ENCODE measurements around the gene LIMA1. TPM values are rescaled to one million over a fixed set of nuclear protein-coding genes. Genes with fewer than 3 reads are reported as not detected.

LIMA1 gene
- total RNA-seq, 1 experiment from 2014 or later, result 39.5 TPM

DNA sequence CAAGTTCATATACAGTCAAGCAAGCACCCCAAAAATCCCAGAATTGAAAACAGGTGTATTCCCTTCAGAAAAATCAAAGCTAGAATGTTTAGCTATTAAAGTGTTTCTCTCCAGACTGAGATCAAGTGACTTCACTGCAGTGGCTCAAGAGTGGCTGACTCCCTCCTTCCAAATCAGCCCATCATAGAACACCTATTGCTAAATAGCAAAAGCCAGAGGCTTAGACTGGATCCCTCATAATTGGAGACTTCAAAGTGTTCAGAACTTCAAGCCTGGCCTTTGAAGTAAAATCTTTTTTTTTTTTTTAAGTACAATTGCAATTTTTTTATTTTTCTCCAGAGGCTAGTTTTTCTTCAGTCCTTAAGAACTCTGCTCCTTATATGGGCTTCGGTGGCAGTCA, 66.1 kb downstream of the LIMA1 start:
- Histone ChIP-seq H3K9ac (ENCODE audit: low read length) (no peak overlapping the region), H3K4me1 (ENCODE audit: low read length) (peaks cover 43% of the 10 kb centered on the region)

DNA sequence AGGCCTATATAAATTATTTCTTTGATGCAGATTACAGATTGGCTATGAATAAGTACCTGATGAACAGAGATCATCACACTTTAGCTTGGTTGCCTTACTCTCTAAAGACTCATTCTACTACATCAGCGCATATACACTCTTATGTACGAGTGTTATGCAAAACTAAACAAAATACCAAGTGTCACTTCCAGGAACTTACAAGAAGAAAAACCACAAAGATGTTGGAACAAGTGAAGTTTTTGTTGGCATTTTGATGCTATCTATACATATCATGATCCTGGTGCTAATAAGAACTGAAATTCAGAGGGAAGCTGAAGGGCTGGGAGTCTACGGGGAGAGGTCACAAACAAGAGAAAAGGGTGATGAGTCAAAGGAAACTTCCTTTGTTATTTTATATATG, 68.3 kb downstream of the LIMA1 start:
- Histone ChIP-seq H3K4me2 (ENCODE audit: low read depth, low read length, poor library complexity, severe bottlenecking) (peak overlapping the region; percentile 2), H3K79me2 (ENCODE audit: low read length) (peaks cover 86% of the 10 kb centered on the region)

More for the DNA sequence above, 66.1 kb downstream of the LIMA1 start:
- no peaks in the 10 kb centered on the region for H3K9me2 ChIP-seq (replicated peaks; ENCODE audit: insufficient read depth, low read length)
- peak overlapping the region; percentile 4 for H3K4me2 ChIP-seq (ENCODE audit: low read depth, low read length, poor library complexity, severe bottlenecking)
- H3K36me3 ChIP-seq (ENCODE audit: insufficient read depth, low read length), result peaks cover 12% of the 10 kb centered on the region; the same call in 1 of the 2 replicates
- no peaks in the 10 kb centered on the region for H3K9me3 ChIP-seq (ENCODE audit: low read length)
- H4K20me1 ChIP-seq (ENCODE audit: insufficient read depth, low read depth, low read length), result no peaks in the 10 kb centered on the region
- H3K27ac ChIP-seq (ENCODE audit: low read length), result no peak overlapping the region
- no peaks in the 10 kb centered on the region for H3K27me3 ChIP-seq (ENCODE audit: low read length)
- peaks cover 88% of the 10 kb centered on the region for H3K79me2 ChIP-seq (ENCODE audit: low read length)
- no peak overlapping the region for H3K4me3 ChIP-seq (ENCODE audit: low read length)
- peak; percentile 49 for DNase-seq
- no peak overlapping the region for H2AFZ ChIP-seq (ENCODE audit: low read length)

DNA sequence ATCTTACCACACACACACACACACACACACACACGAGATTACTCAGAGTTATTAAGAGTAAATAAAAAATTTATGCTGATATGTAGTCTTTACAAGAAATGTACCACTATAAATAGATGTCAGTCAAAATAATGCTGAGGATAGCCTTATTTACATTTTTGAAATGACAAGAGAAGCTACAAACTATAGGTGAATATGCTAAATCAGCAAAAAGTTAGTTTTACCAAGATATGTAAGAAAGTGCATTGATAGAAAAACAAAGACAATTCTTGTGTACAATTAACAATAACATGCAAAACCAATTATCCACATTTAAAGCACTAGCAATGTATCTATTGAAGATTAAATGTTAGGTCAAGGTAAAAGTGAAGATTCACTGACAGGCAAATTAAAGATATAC, 69.3 kb downstream of the LIMA1 start:
- Histone ChIP-seq H3K27ac (ENCODE audit: low read length) (no peak overlapping the region), H3K79me2 (ENCODE audit: low read length) (peaks cover 83% of the 10 kb centered on the region), H3K36me3 (ENCODE audit: insufficient read depth, low read length) (peaks cover 14% of the 10 kb centered on the region; the same call in 1 of the 2 replicates), H3K27me3 (ENCODE audit: low read length) (no peaks in the 10 kb centered on the region), H4K20me1 (ENCODE audit: insufficient read depth, low read depth, low read length) (no peaks in the 10 kb centered on the region), H3K9me2 (replicated peaks; ENCODE audit: insufficient read depth, low read length) (no peaks in the 10 kb centered on the region), H3K9ac (ENCODE audit: low read length) (no peak overlapping the region), H3K4me1 (ENCODE audit: low read length) (peaks cover 25% of the 10 kb centered on the region), H3K4me2 (ENCODE audit: low read depth, low read length, poor library complexity, severe bottlenecking) (peak overlapping the region; percentile 19), H3K9me3 (ENCODE audit: low read length) (no peaks in the 10 kb centered on the region), H3K4me3 (ENCODE audit: low read length) (no peak overlapping the region), H2AFZ (ENCODE audit: low read length) (no peak overlapping the region)
- no peak for DNase-seq

More for the DNA sequence above, 68.3 kb downstream of the LIMA1 start:
- no peak for DNase-seq
- Histone ChIP-seq H3K9me3 (ENCODE audit: low read length) (no peaks in the 10 kb centered on the region), H3K9me2 (replicated peaks; ENCODE audit: insufficient read depth, low read length) (no peaks in the 10 kb centered on the region), H3K27ac (ENCODE audit: low read length) (no peak overlapping the region), H3K9ac (ENCODE audit: low read length) (no peak overlapping the region), H4K20me1 (ENCODE audit: insufficient read depth, low read depth, low read length) (no peaks in the 10 kb centered on the region), H3K27me3 (ENCODE audit: low read length) (no peaks in the 10 kb centered on the region), H3K36me3 (ENCODE audit: insufficient read depth, low read length) (peaks cover 19% of the 10 kb centered on the region; the same call in 1 of the 2 replicates), H3K4me3 (ENCODE audit: low read length) (no peak overlapping the region), H2AFZ (ENCODE audit: low read length) (no peak overlapping the region), H3K4me1 (ENCODE audit: low read length) (peaks cover 29% of the 10 kb centered on the region)

DNA sequence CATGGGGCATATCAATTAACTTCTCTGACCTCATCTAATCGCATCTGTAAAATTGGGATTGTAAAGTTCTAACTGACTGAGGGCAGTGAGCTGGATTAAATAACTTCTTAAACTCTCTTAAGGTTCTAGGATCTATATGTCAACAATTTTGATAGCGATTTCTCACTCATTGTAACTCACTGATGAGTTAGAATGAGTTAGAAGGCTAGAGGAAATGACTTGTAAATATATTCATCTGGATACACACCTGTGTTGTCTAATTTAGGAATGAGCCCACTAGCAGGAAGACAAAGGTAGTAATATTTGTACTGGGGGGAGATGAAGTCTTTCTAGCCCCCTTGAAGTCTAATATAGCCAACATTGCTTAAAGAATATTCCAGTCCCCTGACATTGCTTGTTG, 69.9 kb downstream of the LIMA1 start:
- Histone ChIP-seq H3K4me3 (ENCODE audit: low read length) (no peak overlapping the region), H3K9ac (ENCODE audit: low read length) (no peak overlapping the region), H3K9me2 (replicated peaks; ENCODE audit: insufficient read depth, low read length) (no peaks in the 10 kb centered on the region), H3K4me1 (ENCODE audit: low read length) (peaks cover 25% of the 10 kb centered on the region), H3K36me3 (ENCODE audit: insufficient read depth, low read length) (peaks cover 10% of the 10 kb centered on the region; the same call in 1 of the 2 replicates), H2AFZ (ENCODE audit: low read length) (no peak overlapping the region), H3K27me3 (ENCODE audit: low read length) (no peaks in the 10 kb centered on the region), H3K4me2 (ENCODE audit: low read depth, low read length, poor library complexity, severe bottlenecking) (peak overlapping the region; percentile 19), H3K27ac (ENCODE audit: low read length) (no peak overlapping the region), H3K9me3 (ENCODE audit: low read length) (no peaks in the 10 kb centered on the region), H4K20me1 (ENCODE audit: insufficient read depth, low read depth, low read length) (no peaks in the 10 kb centered on the region), H3K79me2 (ENCODE audit: low read length) (peaks cover 79% of the 10 kb centered on the region)
- DNase-seq, result no peak

DNA sequence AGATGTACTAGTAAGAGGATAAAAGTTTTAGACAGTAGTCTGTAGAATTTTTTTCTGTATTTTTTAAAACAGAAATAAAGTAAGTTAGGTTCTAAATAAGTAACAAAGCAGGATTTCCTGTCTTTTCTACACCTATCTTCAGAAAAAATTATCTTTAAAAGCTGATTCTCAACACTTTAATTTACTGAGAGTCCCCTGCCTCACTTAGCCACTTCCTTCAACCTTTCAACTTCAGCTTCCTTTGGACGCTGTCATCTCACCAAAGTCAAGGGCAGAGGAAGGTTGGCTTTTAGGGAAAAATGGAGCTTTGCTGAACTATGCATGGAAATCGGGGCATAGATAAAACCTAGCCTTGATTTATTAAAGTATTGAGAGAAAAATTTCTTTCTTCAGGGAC, 71.3 kb downstream of the LIMA1 start:
- Histone ChIP-seq H2AFZ (ENCODE audit: low read length) (no peak overlapping the region), H3K9me2 (replicated peaks; ENCODE audit: insufficient read depth, low read length) (no peaks in the 10 kb centered on the region), H3K9me3 (ENCODE audit: low read length) (no peaks in the 10 kb centered on the region), H3K9ac (ENCODE audit: low read length) (no peak overlapping the region), H3K27ac (ENCODE audit: low read length) (0 out of 2 replicates have a peak overlapping the region, but pooled peaks have one; percentile 3), H3K27me3 (ENCODE audit: low read length) (no peaks in the 10 kb centered on the region), H3K36me3 (ENCODE audit: insufficient read depth, low read length) (peaks cover 10% of the 10 kb centered on the region; the same call in 1 of the 2 replicates), H3K4me3 (ENCODE audit: low read length) (no peak overlapping the region), H3K79me2 (ENCODE audit: low read length) (peaks cover 79% of the 10 kb centered on the region), H3K4me2 (ENCODE audit: low read depth, low read length, poor library complexity, severe bottlenecking) (no peak overlapping the region), H4K20me1 (ENCODE audit: insufficient read depth, low read depth, low read length) (no peaks in the 10 kb centered on the region), H3K4me1 (ENCODE audit: low read length) (peaks cover 25% of the 10 kb centered on the region)
- DNase-seq, result no peak

DNA sequence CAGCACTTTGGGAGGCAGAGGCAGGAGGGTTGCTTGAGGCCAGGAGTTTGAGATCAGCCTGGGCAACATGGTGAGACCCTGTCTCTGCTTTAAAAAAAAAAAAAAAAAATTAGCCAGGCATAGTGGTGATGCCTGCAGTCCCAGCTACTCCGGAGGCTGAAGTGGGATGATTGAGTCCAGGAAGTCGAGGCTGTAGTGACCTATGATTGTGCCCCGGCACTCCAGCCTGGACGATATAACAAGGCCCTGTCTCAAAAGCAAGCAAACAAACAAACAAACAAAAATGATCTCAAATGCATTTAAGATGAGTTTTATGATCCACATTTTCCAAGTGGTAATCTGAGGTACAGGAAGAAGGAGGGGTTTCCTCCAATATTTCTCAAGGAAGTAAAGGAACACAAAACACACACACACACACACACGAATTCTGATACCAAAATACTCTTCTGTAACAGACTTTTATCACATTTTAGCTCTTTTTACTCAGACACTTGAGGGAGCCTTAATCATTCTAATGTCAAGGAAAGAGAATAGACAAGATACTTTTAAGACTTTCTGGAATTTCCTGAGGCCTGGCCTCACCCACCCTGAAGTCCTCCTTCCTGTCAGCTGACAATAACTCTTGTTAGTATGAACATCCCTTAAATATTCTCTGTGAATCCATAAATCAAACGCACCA, 71.8 kb downstream of the LIMA1 start:
- no peaks in the 10 kb centered on the region for H4K20me1 ChIP-seq (ENCODE audit: insufficient read depth, low read depth, low read length)
- no peak overlapping the region for H3K9ac ChIP-seq (ENCODE audit: low read length)
- no peak for DNase-seq
- no peaks in the 10 kb centered on the region for H3K9me3 ChIP-seq (ENCODE audit: low read length)
- peaks cover 75% of the 10 kb centered on the region for H3K79me2 ChIP-seq (ENCODE audit: low read length)
- H3K4me2 ChIP-seq (ENCODE audit: low read depth, low read length, poor library complexity, severe bottlenecking), result no peak overlapping the region
- H3K9me2 ChIP-seq (replicated peaks; ENCODE audit: insufficient read depth, low read length), result no peaks in the 10 kb centered on the region
- no peak overlapping the region for H3K4me3 ChIP-seq (ENCODE audit: low read length)
- H3K27me3 ChIP-seq (ENCODE audit: low read length), result no peaks in the 10 kb centered on the region
- no peak overlapping the region for H2AFZ ChIP-seq (ENCODE audit: low read length)
- peaks cover 25% of the 10 kb centered on the region for H3K4me1 ChIP-seq (ENCODE audit: low read length)
- peaks cover 10% of the 10 kb centered on the region; the same call in 1 of the 2 replicates for H3K36me3 ChIP-seq (ENCODE audit: insufficient read depth, low read length)
- 0 out of 2 replicates have a peak overlapping the region, but pooled peaks have one; percentile 3 for H3K27ac ChIP-seq (ENCODE audit: low read length)

DNA sequence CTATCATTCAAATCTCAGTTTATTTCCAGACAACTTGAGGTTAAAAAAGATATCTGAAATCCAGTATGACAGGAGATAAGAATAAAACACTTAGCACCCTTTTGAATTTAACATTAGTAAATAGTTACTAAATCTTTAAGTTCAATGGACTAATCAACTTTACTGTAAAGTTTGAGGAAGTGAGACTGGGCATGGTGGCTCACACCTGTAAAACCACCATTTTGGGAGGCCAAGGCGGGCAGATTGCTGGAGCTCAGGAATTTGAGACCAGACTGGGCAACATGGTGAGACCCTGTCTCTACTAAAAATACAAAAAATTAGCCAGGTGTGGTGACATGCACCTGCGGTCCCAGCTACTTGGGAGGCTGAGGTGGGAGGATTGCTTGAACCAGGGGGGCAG, 75.9 kb downstream of the LIMA1 start:
- no peak overlapping the region for H3K9ac ChIP-seq (ENCODE audit: low read length)
- no peak overlapping the region for H3K4me2 ChIP-seq (ENCODE audit: low read depth, low read length, poor library complexity, severe bottlenecking)
- H3K79me2 ChIP-seq (ENCODE audit: low read length), result peaks cover 50% of the 10 kb centered on the region
- peak; percentile 55 for DNase-seq
- no peaks in the 10 kb centered on the region for H4K20me1 ChIP-seq (ENCODE audit: insufficient read depth, low read depth, low read length)
- no peaks in the 10 kb centered on the region for H3K9me3 ChIP-seq (ENCODE audit: low read length)
- peaks cover 15% of the 10 kb centered on the region; the same call in 1 of the 2 replicates for H3K36me3 ChIP-seq (ENCODE audit: insufficient read depth, low read length)
- peaks cover 5% of the 10 kb centered on the region; the same call in 1 of the 2 replicates for H3K4me1 ChIP-seq (ENCODE audit: low read length)
- no peaks in the 10 kb centered on the region for H3K9me2 ChIP-seq (replicated peaks; ENCODE audit: insufficient read depth, low read length)
- no peaks in the 10 kb centered on the region for H3K27me3 ChIP-seq (ENCODE audit: low read length)
- H3K27ac ChIP-seq (ENCODE audit: low read length), result no peak overlapping the region
- H3K4me3 ChIP-seq (ENCODE audit: low read length), result no peak overlapping the region
- no peak overlapping the region for H2AFZ ChIP-seq (ENCODE audit: low read length)

DNA sequence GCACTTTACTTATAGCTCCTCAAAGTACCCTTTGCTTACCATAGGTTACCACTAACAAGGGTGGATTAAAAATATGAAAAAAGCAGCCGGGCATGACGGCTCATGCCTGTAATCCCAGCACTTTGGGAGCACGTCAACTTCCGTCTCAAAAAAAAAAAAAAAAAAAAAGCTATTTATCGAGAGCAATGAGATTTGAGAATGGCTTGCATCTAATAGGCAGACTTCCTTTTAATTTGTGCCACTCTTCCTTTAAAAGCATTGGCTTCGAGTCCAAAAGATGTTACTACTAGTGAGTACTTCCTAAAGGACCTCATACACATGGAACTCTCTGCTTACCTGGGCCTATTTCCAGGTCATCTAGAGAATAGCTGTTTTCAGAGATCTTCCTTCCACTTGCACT, 77.7 kb downstream of the LIMA1 start:
- peaks cover 35% of the 10 kb centered on the region for H3K79me2 ChIP-seq (ENCODE audit: low read length)
- no peak overlapping the region for H3K4me2 ChIP-seq (ENCODE audit: low read depth, low read length, poor library complexity, severe bottlenecking)
- no peaks in the 10 kb centered on the region for H3K27me3 ChIP-seq (ENCODE audit: low read length)
- peaks cover 12% of the 10 kb centered on the region; the same call in 1 of the 2 replicates for H3K36me3 ChIP-seq (ENCODE audit: insufficient read depth, low read length)
- H3K4me3 ChIP-seq (ENCODE audit: low read length), result no peak overlapping the region
- no peaks in the 10 kb centered on the region for H3K9me3 ChIP-seq (ENCODE audit: low read length)
- no peak overlapping the region for H3K27ac ChIP-seq (ENCODE audit: low read length)
- H4K20me1 ChIP-seq (ENCODE audit: insufficient read depth, low read depth, low read length), result no peaks in the 10 kb centered on the region
- H3K9ac ChIP-seq (ENCODE audit: low read length), result no peak overlapping the region
- peak; percentile 40 for DNase-seq
- no peaks in the 10 kb centered on the region for H3K9me2 ChIP-seq (replicated peaks; ENCODE audit: insufficient read depth, low read length)
- H2AFZ ChIP-seq (ENCODE audit: low read length), result no peak overlapping the region
- no peaks in the 10 kb centered on the region for H3K4me1 ChIP-seq (ENCODE audit: low read length)
